Stimulated activated CD8-positive, alpha-beta memory T cell treated with anti-CD3 and anti-CD28 coated beads, Interleukin-12 subunit alpha, Interleukin-12 subunit beta, amount 100 ng/mL, for 24 hours (primary cell): ENCODE data around the gene MICU2.

Experiments used
- DNase-seq: peaks from one replicate; pipeline ENCODE4 v3.0.0-alpha.2; 2020; ENCODE audit errors: extremely low read depth

The MICU2 gene

DNA sequence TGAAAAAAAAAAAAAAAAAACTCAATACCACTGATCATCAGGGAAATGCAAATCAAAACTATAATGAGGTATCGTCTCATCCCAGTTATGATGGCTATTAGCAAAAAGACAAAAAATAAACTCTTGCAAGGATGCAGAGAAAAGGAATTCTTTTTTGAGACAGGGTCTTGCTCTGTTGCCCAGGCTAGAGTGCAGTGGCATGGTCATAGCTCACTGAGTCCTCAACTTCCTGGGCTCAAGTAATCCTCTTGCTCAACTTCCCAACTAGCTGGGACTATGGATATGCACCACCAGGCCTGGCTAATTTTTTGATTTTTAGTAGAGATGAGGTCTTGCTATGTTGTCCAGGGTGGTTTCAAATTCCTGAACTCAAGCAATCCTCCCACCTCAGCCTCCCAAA, 59.5 kb downstream of the MICU2 start:
- DNase-seq, result no peak

- no peak for DNase-seq
These were observed 61.4 kb downstream of the MICU2 start for GRCh38 chr13:21542563-21542962.

DNA sequence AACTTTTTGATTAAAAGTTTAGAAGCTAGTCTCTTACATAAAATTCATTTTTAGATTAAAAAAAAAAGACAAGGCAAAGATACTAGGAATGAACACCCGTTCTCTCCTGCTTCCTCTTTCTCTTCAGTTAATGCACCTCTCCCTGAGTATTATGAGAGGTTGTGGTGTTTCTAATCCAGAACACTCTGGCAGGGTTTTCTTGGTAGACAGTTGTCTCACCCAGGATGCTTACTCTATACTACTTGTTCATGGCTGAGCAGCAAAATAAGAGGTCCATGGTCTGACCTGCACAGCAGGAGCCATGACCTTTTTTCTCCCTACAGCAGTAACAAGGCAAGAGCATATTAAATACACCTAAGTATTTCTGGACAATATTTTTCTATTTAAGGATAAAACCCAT, 62.0 kb downstream of the MICU2 start:
- no peak for DNase-seq

DNA sequence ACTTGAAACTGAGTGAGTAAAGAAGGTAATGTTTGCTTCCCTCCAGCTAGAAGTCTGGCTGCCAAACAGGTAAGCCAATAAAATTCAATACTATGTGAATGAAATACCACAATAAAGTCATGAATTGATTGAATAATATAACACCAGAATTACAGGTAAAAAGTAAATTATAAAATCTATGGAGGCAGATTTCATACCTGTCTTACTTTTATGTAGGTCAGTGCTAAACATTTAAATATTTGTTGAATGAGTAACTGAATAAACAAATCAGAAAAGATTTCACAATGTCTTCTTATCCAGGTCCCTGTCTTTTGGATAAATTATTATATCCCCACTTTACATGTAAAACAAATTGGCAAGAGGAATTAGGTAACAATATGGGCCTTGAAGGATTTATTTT, 62.7 kb downstream of the MICU2 start:
- no peak for DNase-seq

- no peak for DNase-seq
These were observed 64.3 kb downstream of the MICU2 start for GRCh38 chr13:21539687-21540086.

DNA sequence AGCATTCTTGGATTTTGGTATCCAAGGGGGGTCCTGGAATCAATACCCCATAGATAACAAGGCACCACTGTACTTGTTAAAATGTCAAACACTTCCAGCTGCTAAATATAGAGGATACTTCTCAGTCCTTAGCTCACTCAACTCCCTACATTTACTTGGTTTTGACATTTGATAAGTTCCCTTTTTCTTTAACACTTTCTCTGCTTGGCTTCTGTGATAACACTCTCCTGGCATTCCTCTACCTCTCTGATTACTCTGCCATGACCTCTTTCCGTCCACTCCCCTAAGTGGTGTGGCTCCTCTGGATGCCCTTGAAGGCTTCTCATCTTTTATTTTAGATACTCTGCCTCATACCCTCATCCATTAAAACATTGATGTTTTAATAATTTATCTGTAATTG, 65.2 kb downstream of the MICU2 start:
- DNase-seq, result no peak

GRCh38 chr13:21538280-21538679, 65.7 kb downstream of the MICU2 start:
- DNase-seq, result no peak

DNA sequence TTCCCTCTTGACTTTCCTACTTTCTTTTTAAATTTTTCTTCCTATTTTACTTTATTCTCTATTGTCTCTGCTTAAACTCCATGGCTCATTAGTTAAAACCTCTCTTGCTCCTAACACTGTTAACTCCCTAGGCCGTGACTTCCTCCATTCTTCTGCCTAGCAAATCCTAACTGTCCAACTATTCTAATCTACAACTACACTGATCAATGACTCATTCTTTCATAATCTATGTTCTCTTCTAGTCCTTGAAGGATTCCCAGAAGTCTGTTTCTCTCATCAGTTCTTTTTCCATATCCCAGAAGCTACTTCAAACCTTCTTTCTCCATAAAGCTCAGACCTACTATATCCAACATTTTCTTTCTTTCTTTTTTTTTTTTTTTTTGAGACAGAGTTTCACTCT, 66.9 kb downstream of the MICU2 start:
- no peak for DNase-seq

DNA sequence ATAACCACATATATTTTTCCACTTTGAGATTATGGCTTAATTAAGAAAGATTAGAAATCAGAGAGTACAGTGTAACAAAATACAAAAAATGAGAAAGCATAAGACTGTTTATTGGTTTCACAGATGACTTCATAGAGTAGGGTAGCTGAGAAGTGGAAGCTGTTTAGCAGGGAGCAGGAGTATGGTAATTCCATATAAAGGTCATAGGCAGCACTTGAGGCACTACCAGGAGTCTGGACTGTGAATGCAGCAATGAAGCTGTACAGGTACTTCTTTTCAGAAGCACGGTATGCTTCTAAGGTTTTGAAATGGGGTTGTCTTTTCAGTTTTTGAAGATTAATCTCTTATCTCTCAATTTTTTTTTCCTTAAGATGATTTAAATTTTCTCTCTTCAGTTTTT, 69.2 kb downstream of the MICU2 start:
- no peak for DNase-seq

GRCh38 chr13:21531455-21531854, 72.5 kb downstream of the MICU2 start:
- DNase-seq, result no peak

- no peak for DNase-seq
These were observed 73.3 kb downstream of the MICU2 start for GRCh38 chr13:21530656-21531055.

DNA sequence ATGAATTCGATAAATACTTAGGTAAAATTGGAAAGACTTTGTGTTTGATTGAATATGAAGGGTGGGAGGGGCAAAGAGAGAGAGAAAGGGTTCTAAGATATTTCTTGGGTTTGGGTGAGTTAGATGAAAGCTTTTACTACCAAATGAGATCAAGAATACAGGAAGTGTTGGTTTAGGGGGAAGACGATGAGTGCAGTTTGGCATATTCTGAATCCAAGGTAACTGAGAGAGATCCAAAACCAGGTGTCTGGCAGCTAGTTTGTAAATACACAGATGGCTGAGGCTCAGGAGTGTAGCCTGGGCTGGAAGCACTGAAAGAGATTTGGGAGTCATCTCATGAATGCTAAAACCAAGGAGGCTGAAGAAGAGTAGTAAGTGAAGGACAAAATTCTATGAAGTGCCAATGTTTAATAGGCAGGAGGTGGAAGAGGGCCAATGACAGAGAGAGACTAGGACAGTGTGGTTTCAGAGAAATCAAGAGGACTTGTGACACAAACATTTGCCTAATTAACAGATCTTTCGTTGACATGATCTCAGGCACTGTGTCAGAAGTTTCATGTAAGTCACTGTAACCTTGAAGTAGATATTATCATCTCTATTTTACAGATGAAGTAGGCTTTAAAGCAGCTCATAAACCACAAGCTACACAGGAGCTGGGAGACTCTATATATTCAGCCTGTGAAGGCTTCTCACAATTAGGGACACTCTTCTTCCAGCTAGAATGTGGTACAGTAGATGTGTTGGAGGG, 74.7 kb downstream of the MICU2 start:
- DNase-seq, result no peak

DNA sequence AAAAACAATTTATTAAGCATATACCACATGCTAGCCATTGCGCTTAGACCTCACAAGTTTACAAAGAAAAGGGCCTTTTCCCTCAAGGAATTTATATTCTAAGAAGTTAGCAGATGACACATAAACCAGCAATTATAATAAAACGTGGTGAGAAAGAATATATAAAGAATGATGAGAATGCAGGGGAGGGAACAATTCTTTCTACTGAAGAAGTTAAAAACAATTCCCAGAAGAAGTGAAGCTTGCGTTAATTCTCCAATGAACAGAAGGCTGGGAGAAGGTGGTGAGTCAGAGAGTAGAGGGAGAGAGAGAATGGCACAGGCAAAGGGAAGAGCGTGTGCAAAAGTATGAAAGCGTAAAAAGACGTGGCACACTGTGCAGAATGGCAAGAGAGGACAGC, 75.4 kb downstream of the MICU2 start:
- DNase-seq, result no peak

DNA sequence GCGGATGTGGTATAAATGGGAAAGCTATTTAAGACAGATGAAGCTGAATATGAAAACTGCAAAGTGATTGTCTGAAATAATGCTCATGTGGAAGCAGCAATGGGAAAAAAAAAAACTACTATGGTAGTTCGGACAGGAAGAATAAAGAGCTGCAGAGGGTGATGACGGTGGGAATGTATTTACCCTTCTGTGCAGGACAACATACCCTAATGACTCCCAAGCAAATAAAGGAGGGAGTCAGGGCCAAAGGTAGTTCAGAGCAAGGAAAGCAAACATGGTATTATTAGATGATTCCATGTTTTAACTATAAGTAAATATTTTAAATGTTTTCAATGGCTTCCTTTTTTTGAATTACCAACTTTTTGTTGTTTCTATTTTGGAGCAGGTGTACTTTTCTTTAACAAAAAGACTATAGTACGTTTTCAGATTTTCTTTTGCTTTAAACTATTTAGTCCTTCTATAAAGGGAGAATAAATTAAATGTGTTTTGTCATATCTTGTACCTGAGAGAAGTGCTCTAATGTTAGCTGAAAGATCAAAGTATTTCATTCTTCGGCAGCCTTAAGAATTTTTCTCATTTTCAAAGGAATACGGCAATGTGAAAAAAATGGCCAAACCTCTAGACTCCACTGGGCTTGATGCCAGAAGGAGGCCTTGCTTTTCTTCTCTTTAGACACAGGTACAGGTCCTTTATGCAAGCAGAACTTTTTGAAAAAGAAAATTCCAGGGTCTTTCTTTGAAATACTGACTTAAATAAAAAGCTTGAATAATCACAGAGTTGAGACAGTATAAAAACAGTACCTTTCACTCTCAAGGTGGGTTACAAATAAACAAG, 77.0 kb downstream of the MICU2 start:
- DNase-seq, result no peak

DNA sequence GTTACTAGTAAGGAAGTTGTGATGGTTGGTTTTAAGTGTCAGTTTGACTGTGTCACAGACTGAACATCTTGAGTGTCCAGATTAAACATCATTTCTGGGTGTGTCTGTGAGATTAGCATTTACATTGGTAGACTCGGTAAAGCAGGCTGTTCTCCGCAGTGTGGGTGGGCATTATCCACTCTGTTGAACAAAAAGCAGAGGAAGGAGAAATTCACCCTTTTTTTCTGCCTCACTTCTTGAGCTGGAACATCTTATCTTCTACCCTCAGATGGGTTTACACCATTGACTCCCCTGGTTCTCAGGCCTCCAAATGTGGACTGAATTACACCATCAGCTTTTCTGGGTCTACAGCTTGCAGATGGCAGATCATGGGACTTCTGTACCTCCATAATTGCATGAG, 81.1 kb downstream of the MICU2 start:
- no peak for DNase-seq

DNA sequence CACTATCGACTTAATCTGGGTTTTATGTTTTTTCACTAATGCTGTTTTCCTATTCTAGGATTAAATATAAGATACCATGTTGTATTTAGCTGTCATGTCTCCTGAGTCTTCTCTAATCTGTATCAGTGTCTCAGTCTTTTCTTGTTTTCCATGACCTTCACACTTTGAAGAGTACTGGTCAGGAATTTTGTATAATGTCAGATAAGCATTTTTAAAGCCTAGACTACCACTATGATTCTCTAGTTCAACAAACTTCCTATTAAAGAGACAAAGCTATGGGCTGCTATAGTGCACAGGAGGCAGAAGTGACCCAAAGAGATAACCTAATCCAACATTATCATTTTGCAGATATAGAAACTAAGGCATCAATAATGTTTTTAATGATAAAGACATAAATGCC, 81.8 kb downstream of the MICU2 start:
- no peak for DNase-seq

GRCh38 chr13:21518617-21519144, 85.3 kb downstream of the MICU2 start:
- DNase-seq, result no peak

DNA sequence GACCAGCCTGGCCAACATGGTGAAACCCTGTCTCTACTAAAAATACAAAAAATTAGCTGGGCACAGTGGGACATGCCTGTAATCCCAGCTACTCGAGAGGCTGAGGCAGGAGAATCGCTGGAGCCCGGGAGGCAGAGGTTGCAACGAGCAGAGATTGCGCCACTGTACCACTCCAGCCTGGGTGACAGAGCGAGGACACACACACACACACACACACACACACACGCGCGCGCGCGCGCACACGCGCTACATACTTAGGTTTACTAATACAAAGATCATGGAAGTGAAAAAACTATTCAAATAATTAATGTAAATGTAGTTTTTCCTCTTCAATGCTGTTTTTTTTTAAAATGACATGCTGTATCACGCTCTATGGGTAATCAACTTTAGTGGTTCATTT, 86.4 kb downstream of the MICU2 start:
- DNase-seq, result no peak

- DNase-seq, result no peak
These were observed 87.2 kb downstream of the MICU2 start for GRCh38 chr13:21516805-21517204.

GRCh38 chr13:21511849-21512248, 92.1 kb downstream of the MICU2 start:
- DNase-seq, result no peak

- DNase-seq, result no peak
These were observed 99.6 kb downstream of the MICU2 start for GRCh38 chr13:21504379-21504778.

- no peak for DNase-seq
These were observed 102.3 kb downstream of the MICU2 start for GRCh38 chr13:21501686-21502085.

DNA sequence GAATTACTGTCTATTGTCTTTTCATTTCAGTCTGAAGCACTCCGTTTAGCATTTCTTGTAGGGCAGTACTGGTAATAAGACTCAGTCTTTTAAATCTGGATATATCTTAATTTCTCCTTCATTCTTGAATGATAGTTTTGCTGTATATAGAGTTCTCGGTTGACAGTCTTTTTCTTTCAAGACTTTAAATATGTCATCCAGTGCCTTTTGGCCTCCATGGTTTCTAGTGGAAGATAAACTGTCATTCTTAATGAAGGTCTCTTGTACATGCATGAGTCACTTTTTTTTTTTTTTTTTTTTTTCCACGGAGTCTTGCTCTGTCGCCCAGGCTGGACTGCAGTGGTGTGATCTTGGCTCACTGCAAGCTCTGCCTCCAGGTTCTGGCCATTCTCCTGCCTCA, 117.6 kb downstream of the MICU2 start:
- no peak for DNase-seq
